HPDE6-E6E7 (cell line): ENCODE results near the gene B4GALT1.
"Not testable (repeated sequence)": the region's sequence is repeated elsewhere in the genome, so short reads cannot be mapped to it uniquely, and the experiment has no call there.

Experiments used
- DNase-seq: peaks from one replicate; pipeline ENCODE4 v3.0.0; 2011; ENCODE audit warnings: missing footprints; ENCODE audit errors: extremely low spot score

B4GALT1 gene

DNA sequence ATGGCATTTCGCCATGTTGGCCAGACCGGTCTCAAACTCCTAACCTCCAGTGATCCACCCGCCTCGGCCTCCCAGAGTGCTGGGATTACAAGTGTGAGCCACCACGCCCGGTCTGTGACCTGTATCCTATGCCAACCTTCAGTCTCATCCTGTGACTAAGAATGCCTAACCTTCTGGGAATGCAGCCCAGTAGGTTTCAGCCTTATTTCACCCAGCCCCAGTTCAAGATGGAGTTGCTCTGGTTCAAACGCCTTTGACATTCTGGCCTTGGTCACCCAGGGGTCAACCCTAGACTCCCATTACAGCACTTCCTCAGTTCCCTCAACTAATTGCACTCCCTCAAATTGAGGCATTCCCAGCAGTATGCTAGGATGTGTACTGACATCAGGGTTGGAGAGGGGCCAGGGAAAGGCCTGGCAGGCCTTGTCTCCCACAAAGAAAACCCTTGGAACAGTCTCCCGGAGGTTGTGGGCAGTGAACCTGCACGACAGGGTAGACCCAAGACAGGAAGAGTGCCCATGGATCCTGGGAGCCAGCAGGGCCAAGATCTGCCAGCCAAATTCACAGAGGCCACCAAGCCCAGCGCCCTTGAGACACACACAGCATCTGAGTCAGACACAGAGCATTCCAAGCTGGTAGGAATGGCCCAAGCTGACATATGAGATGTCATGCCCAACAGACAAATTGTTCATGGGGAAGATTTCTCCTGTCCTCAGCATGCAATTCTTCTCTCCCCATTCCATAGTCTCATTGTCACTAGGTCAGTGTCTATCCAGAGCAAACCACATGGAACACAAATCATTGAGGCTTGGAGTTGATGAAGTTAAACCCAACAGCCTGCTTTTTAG, 65.8 kb downstream of the B4GALT1 start:
- no peak for DNase-seq

- no peak for DNase-seq
These were observed 67.4 kb downstream of the B4GALT1 start for GRCh38 chr9:33099754-33100153.

GRCh38 chr9:33097192-33097591, 69.9 kb downstream of the B4GALT1 start:
- DNase-seq = no peak

- no peak for DNase-seq
These were observed 74.5 kb downstream of the B4GALT1 start for GRCh38 chr9:33092634-33093033.

GRCh38 chr9:33085672-33086071, 81.5 kb downstream of the B4GALT1 start:
- DNase-seq = not testable (repeated sequence)

DNA sequence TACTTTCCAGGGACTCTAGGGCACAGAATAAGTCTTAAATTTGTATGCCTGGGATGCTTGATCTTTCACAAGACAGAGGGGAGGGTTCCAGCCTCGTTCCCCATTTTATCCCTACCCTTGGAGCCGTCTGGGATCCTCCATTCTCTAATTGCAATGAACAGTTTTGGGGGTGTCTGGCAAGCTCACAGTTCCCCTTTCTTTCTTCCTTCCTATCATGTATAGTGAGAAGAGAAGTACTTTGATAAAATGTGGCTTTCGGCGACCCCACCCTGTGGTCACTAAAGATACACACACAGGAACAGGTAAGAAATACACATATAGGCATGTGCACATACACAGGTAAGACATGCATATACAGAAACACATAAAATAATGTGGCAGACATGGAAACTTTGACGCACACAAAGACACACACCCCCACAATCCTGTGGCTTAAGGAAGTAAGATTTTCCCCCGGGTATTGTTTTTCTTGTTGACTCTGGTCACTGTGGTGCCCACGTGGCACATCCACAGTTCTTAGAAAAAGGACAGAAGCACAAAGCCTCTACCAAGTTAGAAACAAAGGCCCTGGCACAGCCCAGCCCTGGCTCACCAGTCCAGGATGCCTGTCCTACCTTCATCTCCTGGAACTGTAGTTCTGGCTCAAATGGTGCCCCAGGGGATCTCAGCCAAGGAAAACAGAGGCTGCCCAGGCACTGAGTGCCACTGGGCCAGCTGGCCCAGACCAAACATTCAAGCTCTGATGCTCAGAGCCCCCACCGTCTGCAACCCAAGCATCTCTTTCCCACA, 84.4 kb downstream of the B4GALT1 start:
- DNase-seq = no peak

GRCh38 chr9:33082128-33082527, 85.0 kb downstream of the B4GALT1 start:
- no peak for DNase-seq

DNA sequence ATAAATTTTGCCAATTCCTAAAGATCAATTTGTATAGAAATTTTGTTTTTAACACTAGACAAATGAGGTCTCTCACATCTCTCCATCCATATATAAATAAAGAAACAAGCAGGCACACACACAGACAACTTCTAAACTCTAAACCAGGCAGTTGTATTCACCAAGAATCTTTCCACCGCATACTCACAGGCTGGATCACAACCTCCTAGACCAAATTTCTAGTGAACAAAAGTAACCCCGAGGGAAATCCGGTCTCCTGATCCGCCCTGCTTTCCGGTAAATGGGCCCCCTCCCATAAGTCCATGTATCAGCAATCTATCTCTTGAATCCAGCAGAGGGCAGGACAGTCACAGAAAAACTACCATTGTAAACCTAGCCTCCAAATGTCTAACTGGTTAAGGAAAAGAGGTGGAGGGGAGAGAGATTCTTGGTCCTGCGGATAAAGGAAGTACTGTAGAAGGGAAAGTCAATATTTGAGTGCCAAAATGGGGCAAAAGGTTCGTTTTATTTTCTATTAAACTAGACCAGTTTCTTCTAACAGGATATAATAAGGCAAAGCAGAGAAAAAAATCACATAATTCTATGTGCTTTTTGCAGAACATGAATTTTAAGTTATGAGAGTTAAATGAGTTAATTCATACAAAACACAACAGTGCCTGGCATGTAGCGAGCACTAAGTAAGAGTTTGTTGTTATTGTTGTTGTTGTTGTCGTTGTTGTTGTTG, 85.8 kb downstream of the B4GALT1 start:
- peak; percentile 74 for DNase-seq

- peak; percentile 80 for DNase-seq
These were observed 86.6 kb downstream of the B4GALT1 start for GRCh38 chr9:33080534-33080933.

- peak; percentile 96 for DNase-seq
These were observed 90.8 kb downstream of the B4GALT1 start, which contains the start of gene SMU1 for GRCh38 chr9:33076046-33077004. TSS of gene SMU1 (minus strand) at chr9:33076674. CDS start at chr9:33076608, 66 bp downstream.

- DNase-seq = no peak
These were observed 98.1 kb downstream of the B4GALT1 start for GRCh38 chr9:33068991-33069390.

- DNase-seq = no peak
These were observed 101.7 kb downstream of the B4GALT1 start for GRCh38 chr9:33065157-33066076.
